Adipocyte (in vitro differentiated cells): ENCODE data around the gene CD86.

Source experiments
- DNase-seq: peaks from one replicate; pipeline ENCODE4 v3.0.0-alpha.2; 2015; ENCODE audit warnings: low read depth
- H3K27me3 ChIP-seq: replicated peaks from 2 replicates; pipeline ENCODE4 v1.7.0; 2013; ENCODE audit warnings: mild to moderate bottlenecking, low read length, moderate library complexity; ENCODE audit not compliant: control insufficient read depth, insufficient read depth
- H3K36me3 ChIP-seq: 2 replicates; pipeline ENCODE4 v1.7.0; 2013; ENCODE audit warnings: low read length, mild to moderate bottlenecking, moderate library complexity; ENCODE audit not compliant: control insufficient read depth, insufficient read depth, severe bottlenecking
- H3K4me1 ChIP-seq: 2 replicates; pipeline ENCODE4 v1.7.0; 2013; ENCODE audit warnings: mild to moderate bottlenecking, low read length, moderate library complexity; ENCODE audit not compliant: control insufficient read depth, insufficient read depth
- H3K4me3 ChIP-seq: 2 replicates; pipeline ENCODE4 v1.7.0; 2013; ENCODE audit warnings: mild to moderate bottlenecking, low read length, moderate library complexity
- H3K9ac ChIP-seq: 2 replicates; pipeline ENCODE4 v1.7.0; 2013; ENCODE audit warnings: mild to moderate bottlenecking, low read length, moderate library complexity
- H3K9me3 ChIP-seq: 2 replicates; pipeline ENCODE4 v1.7.0; 2013; ENCODE audit warnings: mild to moderate bottlenecking, low read length, moderate library complexity; ENCODE audit not compliant: control insufficient read depth

Gene CD86

DNA sequence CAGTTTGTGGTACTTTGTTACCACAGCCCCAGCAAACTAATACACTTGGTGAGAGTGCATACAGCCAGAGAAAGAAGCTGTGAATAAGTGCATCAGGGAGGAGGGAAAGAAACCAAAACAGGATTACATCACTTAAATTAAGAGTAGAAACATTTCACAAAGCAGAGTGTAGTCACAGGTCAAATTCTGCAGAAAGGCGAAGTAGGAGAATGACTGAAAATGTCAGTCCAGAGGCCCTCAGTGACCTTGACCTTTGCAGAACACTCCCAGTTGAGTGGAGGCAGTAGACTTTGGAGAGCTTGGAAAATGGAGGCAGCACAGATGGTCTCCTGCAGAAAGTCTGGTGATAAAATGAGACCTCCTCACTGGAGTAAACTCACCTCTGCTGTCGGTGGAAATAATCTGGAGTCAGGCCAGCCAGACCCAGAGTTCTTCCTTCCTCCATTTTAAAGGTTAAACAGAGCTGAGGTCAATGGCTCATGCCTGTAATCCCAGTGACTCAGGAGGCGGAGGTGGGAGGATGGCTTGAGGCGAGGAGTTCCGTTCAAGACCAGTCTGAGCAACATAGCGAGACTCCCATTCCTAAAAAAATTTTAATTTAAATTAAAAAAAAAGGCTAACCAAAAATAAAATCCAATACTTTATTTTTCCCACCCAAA, 5.0 kb downstream of the CD86 start:
- DNase-seq: no peak
- H3K4me3 ChIP-seq: no peak overlapping the region
- no peaks in the 10 kb centered on the region for H3K36me3 ChIP-seq
- no peak overlapping the region for H3K9ac ChIP-seq
- peaks cover 5% of the 10 kb centered on the region for H3K27me3 ChIP-seq
- H3K4me1 ChIP-seq: no peaks in the 10 kb centered on the region
- no peaks in the 10 kb centered on the region for H3K9me3 ChIP-seq

GRCh38 chr3:122063908-122064307, 8.7 kb downstream of the CD86 start:
- peaks cover 9% of the 10 kb centered on the region for H3K27me3 ChIP-seq
- no peak for DNase-seq
- no peak overlapping the region for H3K9ac ChIP-seq
- H3K4me3 ChIP-seq: no peak overlapping the region
- H3K9me3 ChIP-seq: no peaks in the 10 kb centered on the region
- H3K36me3 ChIP-seq: no peaks in the 10 kb centered on the region
- H3K4me1 ChIP-seq: no peaks in the 10 kb centered on the region

DNA sequence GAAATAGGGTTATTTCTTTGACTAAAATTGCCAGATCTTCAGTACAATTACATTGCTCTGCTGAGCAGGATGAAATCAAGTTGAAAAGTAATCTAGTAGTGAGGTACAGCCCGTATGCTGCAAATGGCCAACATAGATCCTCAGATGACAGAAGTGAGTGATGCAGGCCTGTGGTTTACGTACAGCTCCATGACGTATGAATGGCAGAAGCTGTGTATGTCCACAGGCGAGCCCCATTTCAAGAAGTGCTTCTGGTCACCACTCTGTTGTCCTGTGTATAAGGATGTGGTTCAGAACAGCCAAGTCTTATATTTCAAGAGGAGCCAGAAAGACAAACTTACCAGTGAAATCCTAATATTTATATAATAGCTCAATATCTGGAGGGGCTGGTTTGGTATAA, 9.2 kb downstream of the CD86 start:
- H3K4me3 ChIP-seq: no peak overlapping the region

GRCh38 chr3:122066331-122067213, 11.4 kb downstream of the CD86 start:
- H3K9me3 ChIP-seq: no peaks in the 10 kb centered on the region
- no peak overlapping the region for H3K4me3 ChIP-seq
- peaks cover 14% of the 10 kb centered on the region for H3K27me3 ChIP-seq
- no peak overlapping the region for H3K9ac ChIP-seq
- H3K4me1 ChIP-seq: no peaks in the 10 kb centered on the region
- DNase-seq: no peak
- no peaks in the 10 kb centered on the region for H3K36me3 ChIP-seq

More for the DNA sequence above, 9.2 kb downstream of the CD86 start:
- Histone ChIP-seq H3K9ac (no peak overlapping the region), H3K27me3 (peaks cover 7% of the 10 kb centered on the region), H3K9me3 (no peaks in the 10 kb centered on the region), H3K36me3 (no peaks in the 10 kb centered on the region), H3K4me1 (no peaks in the 10 kb centered on the region)
- no peak for DNase-seq

- no peak overlapping the region for H3K4me3 ChIP-seq
- H3K36me3 ChIP-seq: no peaks in the 10 kb centered on the region
- H3K9ac ChIP-seq: no peak overlapping the region
- no peak for DNase-seq
- no peaks in the 10 kb centered on the region for H3K9me3 ChIP-seq
- no peaks in the 10 kb centered on the region for H3K4me1 ChIP-seq
- peaks cover 14% of the 10 kb centered on the region for H3K27me3 ChIP-seq
These were observed 12.0 kb downstream of the CD86 start for GRCh38 chr3:122067214-122067550.

DNA sequence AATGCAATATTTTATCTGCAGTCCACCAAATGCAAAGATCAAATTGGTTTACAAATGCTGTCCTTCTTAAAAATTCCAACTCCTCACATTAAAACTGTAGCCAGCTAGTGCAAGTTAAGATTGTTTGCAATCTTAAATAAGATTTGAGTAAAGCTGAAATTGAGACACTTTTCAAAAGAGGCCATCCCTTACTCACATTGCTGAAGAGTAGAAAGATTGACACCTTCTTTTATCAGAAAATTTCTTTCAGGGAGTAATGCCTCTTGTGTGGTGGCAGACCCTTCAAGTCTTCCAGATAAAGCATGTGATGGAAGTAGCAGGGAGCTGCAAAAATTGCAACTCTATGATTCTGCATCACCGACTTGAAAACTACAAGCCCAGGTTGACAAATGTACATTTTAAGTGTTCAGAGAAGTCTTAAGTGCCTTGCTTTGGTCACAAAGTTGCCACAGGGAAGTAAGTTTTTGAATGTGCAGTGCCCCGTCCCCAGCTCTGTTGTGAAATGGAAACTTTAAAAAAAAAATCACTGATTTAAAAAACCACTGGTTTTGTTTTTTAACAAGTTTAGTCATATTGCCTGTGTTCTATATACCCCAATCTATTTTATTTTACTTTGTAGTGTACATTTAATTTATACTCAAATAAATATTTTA, 12.6 kb downstream of the CD86 start:
- H3K36me3 ChIP-seq: no peaks in the 10 kb centered on the region
- no peak overlapping the region for H3K4me3 ChIP-seq
- H3K4me1 ChIP-seq: no peaks in the 10 kb centered on the region
- H3K27me3 ChIP-seq: peaks cover 14% of the 10 kb centered on the region
- no peaks in the 10 kb centered on the region for H3K9me3 ChIP-seq
- no peak overlapping the region for H3K9ac ChIP-seq
- DNase-seq: no peak

GRCh38 chr3:122074621-122075265, 19.6 kb downstream of the CD86 start:
- Histone ChIP-seq H3K27me3 (peaks cover 20% of the 10 kb centered on the region), H3K4me3 (no peak overlapping the region)
- DNase-seq: no peak

GRCh38 chr3:122076491-122077292, 21.5 kb downstream of the CD86 start:
- no peaks in the 10 kb centered on the region for H3K4me1 ChIP-seq
- H3K36me3 ChIP-seq: no peaks in the 10 kb centered on the region
- no peak for DNase-seq
- no peak overlapping the region for H3K4me3 ChIP-seq
- no peaks in the 10 kb centered on the region for H3K9me3 ChIP-seq
- H3K27me3 ChIP-seq: peaks cover 27% of the 10 kb centered on the region
- H3K9ac ChIP-seq: no peak overlapping the region

More at GRCh38 chr3:122074621-122075265, 19.6 kb downstream of the CD86 start:
- Histone ChIP-seq H3K4me1 (no peaks in the 10 kb centered on the region), H3K9ac (no peak overlapping the region), H3K36me3 (no peaks in the 10 kb centered on the region), H3K9me3 (no peaks in the 10 kb centered on the region)

- H3K4me3 ChIP-seq: no peak overlapping the region
These were observed 22.4 kb downstream of the CD86 start for GRCh38 chr3:122077293-122078234.

More at GRCh38 chr3:122077293-122078234, 22.4 kb downstream of the CD86 start:
- H3K4me1 ChIP-seq: no peaks in the 10 kb centered on the region
- H3K9ac ChIP-seq: no peak overlapping the region
- no peaks in the 10 kb centered on the region for H3K36me3 ChIP-seq
- no peaks in the 10 kb centered on the region for H3K9me3 ChIP-seq
- no peak for DNase-seq
- H3K27me3 ChIP-seq: peaks cover 27% of the 10 kb centered on the region
